ENCODE results near the gene TJP2. TPM values are rescaled to one million over a fixed set of nuclear protein-coding genes. Genes with fewer than 3 reads are reported as not detected.

Gene TJP2
- total and polyA plus RNA-seq, 10 of the 15 experiments (the other 5 are each of a cell fraction or from before 2014, with no cell fraction given), result 6.4 to 59.9 (median 29.7) TPM

- intact Hi-C loops (cut with micrococcal nuclease; ENCODE audit: unreplicated experiment), result no loop called here
- BruUV-seq (replicated peaks), result no TSS peak
- H3K4me1 ChIP-seq (ENCODE audit: control insufficient read depth, insufficient read depth, low read length), result no peaks in the 10 kb centered on the region
- over 99% methylated on average over 17 of the region's 47 CpGs for WGBS (ENCODE audit: insufficient coverage, insufficient replicate concordance, low lambda C conversion rate, missing lambda C conversion rate)
- H3K9ac ChIP-seq (ENCODE audit: control insufficient read depth, insufficient read depth, low read length), result no peak overlapping the region
- no peaks in the 10 kb centered on the region for H3K79me2 ChIP-seq (ENCODE audit: control insufficient read depth, insufficient read depth, low read length)
- no peaks in the 10 kb centered on the region for H3K9me3 ChIP-seq (replicated peaks; ENCODE audit: control insufficient read depth, insufficient read depth, low read length)
- FAIRE-seq (no peak), ATAC-seq (no peak), DNase-seq (ENCODE audit: low read depth, low spot score) (no peak)
- H3K27me3 ChIP-seq (replicated peaks in 1 of 2; ENCODE audit: control insufficient read depth in 2 of 2, insufficient read depth in 2 of 2, low read length in 1 of 2), result no peaks in the 10 kb centered on the region
- in situ Hi-C loops (cut with MboI), result no loop called here
- H3K4me3 ChIP-seq, result no peak overlapping the region
- H3K36me3 ChIP-seq (ENCODE audit: control insufficient read depth in 2 of 2, insufficient read depth in 2 of 2, low read length in 1 of 2), result peaks cover 10% of the 10 kb centered on the region in 2 experiments; a peak in 3 of 4 replicates
- no peak overlapping the region for H3K27ac ChIP-seq (ENCODE audit: control insufficient read depth, insufficient read depth)
- ChIA-PET CTCF (no interaction called here), RAD21 (ENCODE audit: unreplicated experiment) (no interaction called here), SMC1A (ENCODE audit: uncharacterized antibody, unreplicated experiment) (no interaction called here), POLR2A (no interaction called here)
- H3K4me2 ChIP-seq (ENCODE audit: control insufficient read depth, insufficient read depth), result no peak overlapping the region
- no peaks in the 10 kb centered on the region for H4K20me1 ChIP-seq (ENCODE audit: control insufficient read depth, insufficient read depth)
- H2AFZ ChIP-seq (ENCODE audit: control insufficient read depth, low read depth, low read length), result no peak overlapping the region
- TF ChIP-seq TBL1XR1 (IDR thresholded peaks at IDR 0.05; ENCODE audit: low read depth, low read length) (no peak), NFYA (IDR thresholded peaks at IDR 0.05; ENCODE audit: borderline replicate concordance, low read depth, low read length) (no peak), BMI1 (IDR thresholded peaks at IDR 0.05; ENCODE audit: borderline replicate concordance) (no peak), SMC3 (IDR thresholded peaks at IDR 0.05; ENCODE audit: borderline replicate concordance, low read length) (no peak), RELB (IDR thresholded peaks at IDR 0.05; ENCODE audit: low read depth) (no peak), ATF2 (IDR thresholded peaks at IDR 0.05; ENCODE audit: low read length) (no peak), REST (IDR thresholded peaks at IDR 0.05; ENCODE audit: low read depth, low read length) (no peak), ZNF592 (IDR thresholded peaks at IDR 0.05) (no peak), CTCF (IDR thresholded peaks at IDR 0.05 in 2 of 3, conservative IDR thresholded peaks at IDR 0.05 in 1 of 3; ENCODE audit: control insufficient read depth in 2 of 3, extremely low read depth in 1 of 3, insufficient read depth in 1 of 3, low read depth in 3 of 3, low read length in 3 of 3) (no peak)
These were observed 47.0 kb downstream of the TJP2 start for GRCh38 chr9:69221036-69221435.

Measured in GM12878 (cell line).